Stimulated activated CD8-positive, alpha-beta memory T cell treated with anti-CD3 and anti-CD28 coated beads, Interleukin-7, amount 100 ng/mL, for 4 hours (primary cell): ENCODE results near the gene GMPPA.

ENCODE experiments used
- DNase-seq, 2 donors: peaks; one replicate each; pipeline ENCODE4 v3.0.0-alpha.2; 2020; ENCODE audit warnings: low read depth in 2 of 2

Gene GMPPA

DNA sequence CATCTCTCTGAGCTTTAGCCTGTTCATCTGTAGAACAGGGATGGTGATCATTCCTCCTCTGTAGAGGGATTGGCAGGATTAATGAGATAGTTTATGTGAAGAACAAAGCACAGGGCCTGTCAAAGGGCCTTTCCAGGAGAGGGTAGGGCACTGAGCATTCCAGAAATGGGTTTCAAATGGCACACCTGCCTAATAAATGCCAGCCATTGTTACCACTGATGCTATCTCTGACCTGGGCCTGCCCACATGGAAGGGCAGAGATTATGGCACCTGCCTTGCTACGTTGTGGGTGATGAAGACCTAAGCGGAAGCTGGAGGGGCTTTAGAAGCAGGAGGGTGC is 31.0 kb upstream of the GMPPA start:
- no peak for DNase-seq

DNA sequence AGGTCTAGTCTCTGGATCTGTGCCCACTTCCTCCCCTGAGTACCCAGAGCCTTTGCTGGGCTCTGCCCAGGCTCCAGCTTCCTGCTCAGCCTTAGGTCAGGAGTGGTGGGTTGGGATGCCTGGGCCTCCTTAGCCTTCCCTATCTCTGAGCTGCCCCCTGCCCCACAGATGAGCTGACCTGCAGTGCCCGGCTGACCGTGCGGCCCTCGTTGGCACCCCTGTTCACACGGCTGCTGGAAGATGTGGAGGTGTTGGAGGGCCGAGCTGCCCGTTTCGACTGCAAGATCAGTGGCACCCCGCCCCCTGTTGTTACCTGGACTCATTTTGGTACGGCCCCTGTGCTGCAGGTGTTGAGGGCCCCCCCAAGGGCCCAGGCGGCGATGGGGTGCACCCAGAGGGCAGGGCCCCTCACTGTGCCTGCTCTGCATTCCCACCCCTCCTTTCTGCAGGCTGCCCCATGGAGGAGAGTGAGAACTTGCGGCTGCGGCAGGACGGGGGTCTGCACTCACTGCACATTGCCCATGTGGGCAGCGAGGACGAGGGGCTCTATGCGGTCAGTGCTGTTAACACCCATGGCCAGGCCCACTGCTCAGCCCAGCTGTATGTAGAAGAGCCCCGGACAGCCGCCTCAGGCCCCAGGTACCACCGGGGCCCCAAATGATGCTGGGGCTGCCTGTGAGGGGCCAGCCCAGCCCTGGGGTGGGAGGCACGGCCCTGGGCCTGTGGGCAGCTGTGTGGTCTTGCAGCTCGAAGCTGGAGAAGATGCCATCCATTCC is 30.1 kb upstream of the GMPPA start:
- no peak for DNase-seq

GRCh38 chr2:219469186-219469724 is 29.4 kb upstream of the GMPPA start:
- no peak for DNase-seq

GRCh38 chr2:219470429-219470828 is 28.3 kb upstream of the GMPPA start:
- no peak for DNase-seq

DNA sequence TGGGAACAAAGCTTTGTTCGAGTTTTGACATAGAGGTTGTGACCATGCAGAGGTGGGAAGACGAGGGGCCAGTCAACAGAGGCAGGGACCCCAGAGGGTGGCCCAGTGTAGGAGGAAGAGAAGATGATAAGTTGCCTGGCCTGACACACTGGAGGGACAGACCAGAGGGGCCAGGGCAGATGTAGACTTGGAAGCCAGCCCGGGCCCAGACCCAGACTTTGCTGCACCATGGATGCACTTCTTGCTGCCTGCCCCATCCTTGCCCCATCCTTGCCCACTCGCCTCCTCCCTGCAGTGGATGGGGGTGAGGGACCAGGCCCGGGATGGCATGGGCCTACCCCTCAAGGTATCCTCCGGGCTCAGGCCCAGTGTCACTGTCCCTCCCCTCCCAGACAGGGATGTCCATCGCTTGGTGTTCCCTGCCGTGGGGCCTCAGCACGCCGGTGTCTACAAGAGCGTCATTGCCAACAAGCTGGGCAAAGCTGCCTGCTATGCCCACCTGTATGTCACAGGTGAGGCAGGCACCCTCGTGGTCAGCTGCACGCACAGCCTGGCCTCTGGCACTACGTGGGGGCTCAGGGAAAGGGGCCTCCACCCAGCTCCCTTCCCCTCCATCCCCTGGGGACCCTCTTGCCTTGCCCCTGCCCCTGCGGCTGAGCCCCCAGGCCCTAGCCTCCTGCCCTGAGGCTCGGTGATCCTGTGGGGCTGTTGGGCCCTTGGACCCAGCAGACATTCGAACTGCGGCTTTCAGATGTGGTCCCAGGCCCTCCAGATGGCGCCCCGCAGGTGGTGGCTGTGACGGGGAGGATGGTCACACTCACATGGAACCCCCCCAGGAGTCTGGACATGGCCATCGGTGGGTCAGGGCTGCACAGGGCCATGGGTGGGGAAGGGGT is 27.0 kb upstream of the GMPPA start:
- no peak for DNase-seq

DNA sequence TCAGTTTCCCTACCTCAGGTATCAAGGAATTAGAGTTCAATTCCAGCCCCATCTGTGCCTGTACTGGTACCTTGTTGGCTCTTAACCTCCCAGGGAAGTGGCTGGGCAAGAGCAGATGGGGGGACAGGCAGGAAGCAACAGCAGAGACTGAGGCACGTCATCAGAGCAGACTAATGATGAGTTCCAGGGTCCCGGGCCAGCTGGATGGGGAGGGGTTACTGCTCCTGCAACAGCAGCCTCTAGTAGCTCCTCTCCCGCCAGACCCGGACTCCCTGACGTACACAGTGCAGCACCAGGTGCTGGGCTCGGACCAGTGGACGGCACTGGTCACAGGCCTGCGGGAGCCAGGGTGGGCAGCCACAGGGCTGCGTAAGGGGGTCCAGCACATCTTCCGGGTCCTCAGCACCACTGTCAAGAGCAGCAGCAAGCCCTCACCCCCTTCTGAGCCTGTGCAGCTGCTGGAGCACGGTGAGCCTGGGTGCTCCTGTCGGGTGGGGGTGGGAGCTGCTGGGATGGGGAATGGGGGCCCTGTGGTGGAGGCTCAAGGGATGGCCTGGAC is 26.0 kb upstream of the GMPPA start:
- DNase-seq: no peak

DNA sequence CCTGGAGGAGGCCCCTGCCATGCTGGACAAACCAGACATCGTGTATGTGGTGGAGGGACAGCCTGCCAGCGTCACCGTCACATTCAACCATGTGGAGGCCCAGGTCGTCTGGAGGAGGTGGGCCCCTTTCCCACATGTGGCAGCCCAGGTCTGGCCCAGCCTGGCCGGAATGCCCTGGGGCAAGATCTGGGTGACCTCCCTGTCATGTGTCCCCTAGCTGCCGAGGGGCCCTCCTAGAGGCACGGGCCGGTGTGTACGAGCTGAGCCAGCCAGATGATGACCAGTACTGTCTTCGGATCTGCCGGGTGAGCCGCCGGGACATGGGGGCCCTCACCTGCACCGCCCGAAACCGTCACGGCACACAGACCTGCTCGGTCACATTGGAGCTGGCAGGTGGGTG is 25.2 kb upstream of the GMPPA start:
- no peak for DNase-seq

GRCh38 chr2:219474285-219475060 is 24.2 kb upstream of the GMPPA start:
- DNase-seq: no peak

GRCh38 chr2:219475278-219475677 is 23.4 kb upstream of the GMPPA start:
- no peak for DNase-seq

GRCh38 chr2:219475697-219476651 is 22.7 kb upstream of the GMPPA start:
- DNase-seq: peak in 1 of 2 donors; percentile 20

GRCh38 chr2:219476652-219477151 is 22.0 kb upstream of the GMPPA start:
- no peak for DNase-seq

DNA sequence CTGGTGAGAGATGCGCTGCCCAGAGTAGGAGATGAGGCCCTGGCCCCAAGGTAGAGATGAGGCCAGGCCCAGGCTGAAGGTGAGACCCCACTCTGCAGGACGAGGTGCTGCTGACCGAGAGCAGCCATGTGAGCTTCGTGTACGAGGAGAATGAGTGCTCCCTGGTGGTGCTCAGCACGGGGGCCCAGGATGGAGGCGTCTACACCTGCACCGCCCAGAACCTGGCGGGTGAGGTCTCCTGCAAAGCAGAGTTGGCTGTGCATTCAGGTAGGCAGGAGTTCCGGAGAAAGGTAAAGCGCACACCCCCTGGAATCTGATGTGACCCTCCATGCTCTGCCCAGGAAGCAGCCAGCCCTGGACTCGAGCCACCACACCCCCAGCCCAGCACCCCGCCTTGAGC is 21.5 kb upstream of the GMPPA start:
- DNase-seq: no peak

DNA sequence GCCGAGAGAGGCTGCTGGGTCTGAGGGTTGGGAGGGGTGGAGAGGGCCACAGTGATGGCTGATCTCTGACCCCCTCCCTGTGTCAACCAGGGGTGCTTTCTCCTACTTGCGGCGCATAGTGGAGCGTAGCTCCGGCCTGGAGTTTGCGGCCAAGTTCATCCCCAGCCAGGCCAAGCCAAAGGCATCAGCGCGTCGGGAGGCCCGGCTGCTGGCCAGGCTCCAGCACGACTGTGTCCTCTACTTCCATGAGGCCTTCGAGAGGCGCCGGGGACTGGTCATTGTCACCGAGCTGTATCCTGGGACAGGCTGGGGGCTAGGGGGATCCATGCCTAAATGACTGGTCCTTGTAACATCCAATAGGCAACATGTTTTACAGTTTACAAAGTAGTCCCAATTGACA is 20.9 kb upstream of the GMPPA start:
- DNase-seq: no peak

DNA sequence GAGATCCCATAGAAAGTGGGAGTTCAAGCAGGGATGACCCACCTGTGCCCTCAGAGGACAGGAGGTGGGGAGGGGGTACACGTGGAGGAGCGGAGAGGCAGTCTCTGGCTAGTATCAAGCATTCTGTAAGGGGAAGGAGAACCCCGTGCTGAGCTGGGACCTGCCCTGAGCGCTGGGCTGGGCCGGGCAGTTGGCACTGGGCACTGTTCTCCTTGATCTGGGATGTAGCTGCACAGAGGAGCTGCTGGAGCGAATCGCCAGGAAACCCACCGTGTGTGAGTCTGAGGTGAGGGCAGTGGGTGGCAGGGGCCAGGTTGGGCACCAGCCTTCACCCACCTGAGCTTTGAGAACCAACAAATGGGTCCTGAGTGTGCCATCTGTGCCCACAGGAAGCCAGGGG is 19.8 kb upstream of the GMPPA start:
- no peak for DNase-seq

DNA sequence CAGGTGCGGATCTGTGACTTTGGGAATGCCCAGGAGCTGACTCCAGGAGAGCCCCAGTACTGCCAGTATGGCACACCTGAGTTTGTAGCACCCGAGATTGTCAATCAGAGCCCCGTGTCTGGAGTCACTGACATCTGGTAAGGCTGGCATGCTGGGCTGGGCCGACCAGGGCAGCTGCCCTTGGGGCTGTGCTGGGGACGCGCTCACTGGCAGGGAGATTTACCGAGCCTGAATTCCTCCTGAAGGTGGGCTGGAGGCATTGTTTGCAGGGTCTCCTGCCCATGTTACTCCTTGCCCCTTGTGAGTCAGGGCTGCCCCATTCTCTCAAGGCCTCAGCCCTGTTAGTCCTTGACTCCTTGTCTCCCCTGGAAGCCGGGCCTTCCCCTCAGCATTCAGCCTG is 18.7 kb upstream of the GMPPA start:
- no peak for DNase-seq

DNA sequence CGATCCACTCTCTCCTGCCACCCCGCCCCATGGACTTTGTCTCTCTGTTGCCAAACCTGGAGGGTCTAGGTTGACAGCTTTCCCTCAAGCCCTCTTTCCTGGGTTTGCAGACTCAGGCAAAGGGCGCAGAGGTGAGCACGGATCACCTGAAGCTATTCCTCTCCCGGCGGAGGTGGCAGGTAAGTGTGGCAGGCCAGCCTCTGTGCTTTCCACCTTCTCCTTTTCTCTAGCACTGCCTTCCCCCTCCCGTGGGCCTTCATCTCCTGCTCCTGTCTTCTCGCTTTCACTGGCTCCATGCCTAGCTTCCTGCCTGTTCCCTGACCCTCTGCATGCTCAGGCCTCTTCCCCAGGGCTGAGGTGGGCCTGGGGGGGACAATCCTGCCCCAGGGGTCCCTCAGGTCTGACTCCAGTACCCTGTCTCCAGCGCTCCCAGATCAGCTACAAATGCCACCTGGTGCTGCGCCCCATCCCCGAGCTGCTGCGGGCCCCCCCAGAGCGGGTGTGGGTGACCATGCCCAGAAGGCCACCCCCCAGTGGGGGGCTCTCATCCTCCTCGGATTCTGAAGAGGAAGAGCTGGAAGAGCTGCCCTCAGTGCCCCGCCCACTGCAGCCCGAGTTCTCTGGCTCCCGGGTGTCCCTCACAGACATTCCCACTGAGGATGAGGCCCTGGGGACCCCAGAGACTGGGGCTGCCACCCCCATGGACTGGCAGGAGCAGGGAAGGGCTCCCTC is 15.9 kb upstream of the GMPPA start:
- no peak for DNase-seq

DNA sequence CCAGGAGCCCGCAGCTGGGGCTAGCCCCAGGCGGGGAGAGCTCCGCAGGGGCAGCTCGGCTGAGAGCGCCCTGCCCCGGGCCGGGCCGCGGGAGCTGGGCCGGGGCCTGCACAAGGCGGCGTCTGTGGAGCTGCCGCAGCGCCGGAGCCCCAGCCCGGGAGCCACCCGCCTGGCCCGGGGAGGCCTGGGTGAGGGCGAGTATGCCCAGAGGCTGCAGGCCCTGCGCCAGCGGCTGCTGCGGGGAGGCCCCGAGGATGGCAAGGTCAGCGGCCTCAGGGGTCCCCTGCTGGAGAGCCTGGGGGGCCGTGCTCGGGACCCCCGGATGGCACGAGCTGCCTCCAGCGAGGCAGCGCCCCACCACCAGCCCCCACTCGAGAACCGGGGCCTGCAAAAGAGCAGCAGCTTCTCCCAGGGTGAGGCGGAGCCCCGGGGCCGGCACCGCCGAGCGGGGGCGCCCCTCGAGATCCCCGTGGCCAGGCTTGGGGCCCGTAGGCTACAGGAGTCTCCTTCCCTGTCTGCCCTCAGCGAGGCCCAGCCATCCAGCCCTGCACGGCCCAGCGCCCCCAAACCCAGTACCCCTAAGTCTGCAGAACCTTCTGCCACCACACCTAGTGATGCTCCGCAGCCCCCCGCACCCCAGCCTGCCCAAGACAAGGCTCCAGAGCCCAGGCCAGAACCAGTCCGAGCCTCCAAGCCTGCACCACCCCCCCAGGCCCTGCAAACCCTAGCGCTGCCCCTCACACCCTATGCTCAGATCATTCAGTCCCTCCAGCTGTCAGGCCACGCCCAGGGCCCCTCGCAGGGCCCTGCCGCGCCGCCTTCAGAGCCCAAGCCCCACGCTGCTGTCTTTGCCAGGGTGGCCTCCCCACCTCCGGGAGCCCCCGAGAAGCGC is 15.0 kb upstream of the GMPPA start:
- no peak for DNase-seq

DNA sequence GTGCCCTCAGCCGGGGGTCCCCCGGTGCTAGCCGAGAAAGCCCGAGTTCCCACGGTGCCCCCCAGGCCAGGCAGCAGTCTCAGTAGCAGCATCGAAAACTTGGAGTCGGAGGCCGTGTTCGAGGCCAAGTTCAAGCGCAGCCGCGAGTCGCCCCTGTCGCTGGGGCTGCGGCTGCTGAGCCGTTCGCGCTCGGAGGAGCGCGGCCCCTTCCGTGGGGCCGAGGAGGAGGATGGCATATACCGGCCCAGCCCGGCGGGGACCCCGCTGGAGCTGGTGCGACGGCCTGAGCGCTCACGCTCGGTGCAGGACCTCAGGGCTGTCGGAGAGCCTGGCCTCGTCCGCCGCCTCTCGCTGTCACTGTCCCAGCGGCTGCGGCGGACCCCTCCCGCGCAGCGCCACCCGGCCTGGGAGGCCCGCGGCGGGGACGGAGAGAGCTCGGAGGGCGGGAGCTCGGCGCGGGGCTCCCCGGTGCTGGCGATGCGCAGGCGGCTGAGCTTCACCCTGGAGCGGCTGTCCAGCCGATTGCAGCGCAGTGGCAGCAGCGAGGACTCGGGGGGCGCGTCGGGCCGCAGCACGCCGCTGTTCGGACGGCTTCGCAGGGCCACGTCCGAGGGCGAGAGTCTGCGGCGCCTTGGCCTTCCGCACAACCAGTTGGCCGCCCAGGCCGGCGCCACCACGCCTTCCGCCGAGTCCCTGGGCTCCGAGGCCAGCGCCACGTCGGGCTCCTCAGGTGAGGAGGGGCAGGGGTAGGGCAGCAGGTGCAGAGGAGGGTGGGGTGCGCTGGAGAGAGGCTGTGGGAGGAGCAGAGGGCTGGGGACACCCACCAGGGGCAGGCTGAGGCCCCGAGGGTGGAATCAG is 14.1 kb upstream of the GMPPA start:
- no peak for DNase-seq
